Raji (cell line): ENCODE measurements around the gene COG1.
A peak's percentile ranks its signal among the peaks of the same experiment; 100 is the strongest.

ENCODE experiments used
- POLR2A ChIP-seq: IDR thresholded peaks from 2 replicates; pipeline ENCODE4 v1.6.1; 2011; ENCODE audit warnings: low read depth, low read length, control low read depth; ENCODE audit not compliant: insufficient read depth

The COG1 gene

DNA sequence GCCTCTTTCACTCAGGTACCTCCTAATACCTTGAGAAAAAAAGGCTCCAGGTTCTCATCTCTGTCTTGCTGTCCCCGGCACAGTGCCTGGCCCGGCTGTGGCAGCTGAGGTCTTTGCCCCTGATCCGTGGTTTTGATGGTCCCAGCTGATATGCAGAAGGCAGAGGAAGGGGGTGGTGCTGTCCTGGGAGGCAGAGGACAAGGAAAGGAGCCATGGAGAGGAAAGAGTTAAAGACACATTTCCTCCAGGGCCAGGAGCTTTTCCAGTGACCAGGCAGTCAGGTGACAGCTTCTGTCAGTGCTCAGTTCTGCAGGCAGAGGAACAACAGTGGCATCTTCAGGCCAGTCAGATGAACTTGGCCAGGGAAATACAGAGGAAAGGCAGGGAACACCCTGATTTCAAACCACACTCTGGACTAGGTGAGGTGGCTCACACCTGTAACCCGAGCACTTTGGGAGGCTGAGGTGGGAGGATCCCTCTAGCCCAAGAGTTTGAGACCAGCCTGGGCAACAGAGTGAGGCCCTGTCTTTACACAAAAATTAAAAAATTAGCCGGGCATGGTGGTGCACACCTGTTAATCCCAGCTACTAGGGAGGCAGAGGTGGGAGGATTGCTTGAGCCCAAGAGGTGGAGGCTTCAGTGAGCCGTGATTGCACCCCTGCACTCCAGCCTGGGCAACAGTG lies 3.3 kb upstream of the COG1 start:
- no peak for TF ChIP-seq POLR2A

DNA sequence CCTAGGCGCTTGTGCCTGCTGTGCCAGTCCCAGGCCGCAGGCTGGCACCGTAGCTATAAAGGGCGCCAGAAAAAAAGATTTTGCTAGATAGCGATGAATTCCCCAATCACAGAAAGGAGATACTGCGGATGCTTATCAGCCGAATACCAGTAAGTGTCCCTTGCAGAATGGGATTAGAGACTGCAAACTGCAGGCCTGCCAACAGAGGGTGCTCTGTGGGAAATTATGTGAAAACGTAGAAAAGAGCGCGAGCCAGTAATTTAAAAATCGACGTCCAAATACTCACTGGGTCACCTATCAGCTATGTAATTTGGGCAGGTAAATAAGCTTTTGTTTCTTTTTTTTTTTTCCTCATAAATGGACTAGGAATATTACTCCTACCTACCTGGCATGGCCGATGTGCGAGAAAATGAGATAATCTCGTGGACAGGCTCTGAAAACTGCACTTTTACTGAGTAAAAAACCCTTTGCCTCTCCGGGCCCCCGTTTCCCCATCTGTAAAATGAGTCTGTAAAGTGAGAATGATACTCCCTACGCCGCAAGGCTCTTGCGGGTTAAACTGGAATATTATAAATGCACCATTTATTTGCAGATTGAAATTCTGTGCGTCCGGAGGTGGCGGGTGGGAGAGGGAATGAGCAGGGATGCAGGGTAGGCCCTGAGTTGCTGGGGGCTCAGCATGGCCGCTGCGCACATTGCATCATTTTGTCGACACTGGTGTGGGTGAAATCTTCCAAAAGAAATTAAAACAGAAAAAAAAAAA lies 1.2 kb upstream of the COG1 start:
- TF ChIP-seq POLR2A = no peak; the same call in 1 of the 2 replicates

DNA sequence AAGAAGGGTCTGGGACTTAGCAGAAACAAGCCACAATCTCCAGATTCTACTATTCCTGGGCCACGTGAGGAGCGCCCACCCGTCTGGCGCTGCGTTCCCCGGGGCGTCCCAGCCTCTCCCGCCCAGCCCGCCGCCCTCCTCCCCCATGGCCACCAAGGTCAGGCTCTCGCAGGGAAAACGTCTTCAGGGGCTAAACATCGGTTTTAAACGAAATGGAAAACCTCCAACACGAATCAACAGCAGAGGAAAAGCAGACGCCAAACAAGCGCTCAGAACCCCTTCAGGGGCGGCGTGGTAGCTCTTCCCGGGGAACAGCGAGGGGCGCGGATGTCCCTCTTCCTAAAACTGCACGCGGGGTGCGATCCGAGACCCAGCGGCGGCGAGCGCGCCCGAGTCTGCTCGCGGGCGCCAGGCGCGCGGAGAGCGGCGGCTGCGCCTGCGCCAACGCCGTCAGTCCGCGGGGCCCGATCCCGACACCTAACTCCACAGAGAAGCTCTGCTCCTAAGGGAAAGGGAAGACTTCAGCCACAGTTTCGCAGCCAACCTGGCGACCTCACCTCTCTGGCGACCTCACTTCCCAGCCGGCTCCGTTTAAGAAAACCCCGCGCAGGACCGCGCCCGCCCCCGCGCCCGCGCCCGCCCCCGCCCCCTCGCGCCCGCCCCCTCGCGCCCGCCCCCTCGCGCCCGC lies 505 bp upstream of the COG1 start:
- TF ChIP-seq POLR2A = peak; percentile 94

DNA sequence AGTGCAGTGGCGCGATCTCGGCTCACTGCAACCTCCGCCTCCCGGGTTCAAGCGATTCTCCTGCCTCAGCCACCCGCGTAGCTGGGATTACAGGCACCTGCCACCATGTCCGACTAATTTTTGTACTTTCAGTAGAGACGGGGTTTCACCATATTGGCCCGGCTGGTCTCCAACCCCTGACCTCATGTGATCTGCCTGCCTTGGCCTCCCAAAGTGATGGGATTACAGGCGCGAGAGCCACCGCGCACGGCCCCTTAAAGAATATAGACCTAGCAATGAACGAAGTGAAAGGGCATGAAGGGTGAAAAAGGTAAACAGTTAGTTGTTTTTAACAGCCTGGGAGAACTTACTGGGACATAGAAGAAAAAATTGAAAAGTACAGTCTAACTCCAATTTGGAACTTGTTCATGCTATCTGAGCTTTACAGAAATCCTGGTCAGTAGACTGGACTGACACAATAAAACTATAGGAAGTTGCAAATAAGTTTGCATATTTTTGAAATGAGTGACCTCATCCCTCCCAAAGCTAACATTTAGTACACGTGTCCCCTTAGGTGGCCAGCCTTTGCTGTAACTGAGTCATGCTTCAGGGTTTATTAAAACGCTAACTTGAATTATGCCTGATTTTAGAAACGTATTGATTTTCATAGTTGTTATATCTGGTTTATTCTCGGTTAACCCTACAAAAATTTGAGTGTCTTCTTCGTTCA lies 1.8 kb downstream of the COG1 start:
- no peak for TF ChIP-seq POLR2A

DNA sequence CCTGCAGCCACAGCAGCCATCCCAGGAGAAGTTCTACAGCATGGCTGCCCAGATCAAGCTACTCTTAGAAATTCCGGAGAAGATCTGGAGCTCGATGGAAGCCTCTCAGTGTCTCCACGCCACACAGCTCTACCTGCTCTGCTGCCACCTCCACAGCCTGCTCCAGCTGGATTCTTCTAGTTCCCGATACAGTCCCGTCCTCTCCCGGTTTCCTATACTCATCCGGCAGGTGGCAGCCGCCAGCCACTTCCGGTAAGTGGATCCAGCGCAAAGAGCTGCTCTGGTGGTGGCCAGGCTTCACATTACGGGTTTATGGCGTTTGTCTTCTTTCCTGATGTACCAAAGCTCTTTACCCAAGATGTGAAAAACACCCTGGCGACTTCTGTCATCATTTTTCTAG lies 3.6 kb downstream of the COG1 start:
- TF ChIP-seq POLR2A = no peak

DNA sequence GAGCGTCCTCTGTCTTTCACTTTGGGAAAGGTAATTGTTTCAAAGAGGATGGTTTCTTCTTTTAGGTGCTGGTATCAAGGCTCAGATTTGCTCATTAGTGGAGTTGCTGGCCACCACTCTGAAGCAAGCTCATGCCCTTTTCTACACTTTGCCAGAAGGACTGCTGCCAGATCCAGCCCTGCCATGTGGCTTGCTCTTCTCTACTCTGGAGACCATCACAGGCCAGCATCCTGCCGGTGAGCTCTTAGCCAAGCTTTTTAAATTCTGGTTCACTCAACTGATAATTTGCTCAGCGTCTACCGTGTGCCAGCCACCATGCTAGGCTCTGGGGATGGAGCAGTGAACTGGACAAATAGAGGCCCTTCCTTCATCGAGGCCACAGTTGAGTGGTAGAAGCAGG lies 4.3 kb downstream of the COG1 start:
- no peak for TF ChIP-seq POLR2A

DNA sequence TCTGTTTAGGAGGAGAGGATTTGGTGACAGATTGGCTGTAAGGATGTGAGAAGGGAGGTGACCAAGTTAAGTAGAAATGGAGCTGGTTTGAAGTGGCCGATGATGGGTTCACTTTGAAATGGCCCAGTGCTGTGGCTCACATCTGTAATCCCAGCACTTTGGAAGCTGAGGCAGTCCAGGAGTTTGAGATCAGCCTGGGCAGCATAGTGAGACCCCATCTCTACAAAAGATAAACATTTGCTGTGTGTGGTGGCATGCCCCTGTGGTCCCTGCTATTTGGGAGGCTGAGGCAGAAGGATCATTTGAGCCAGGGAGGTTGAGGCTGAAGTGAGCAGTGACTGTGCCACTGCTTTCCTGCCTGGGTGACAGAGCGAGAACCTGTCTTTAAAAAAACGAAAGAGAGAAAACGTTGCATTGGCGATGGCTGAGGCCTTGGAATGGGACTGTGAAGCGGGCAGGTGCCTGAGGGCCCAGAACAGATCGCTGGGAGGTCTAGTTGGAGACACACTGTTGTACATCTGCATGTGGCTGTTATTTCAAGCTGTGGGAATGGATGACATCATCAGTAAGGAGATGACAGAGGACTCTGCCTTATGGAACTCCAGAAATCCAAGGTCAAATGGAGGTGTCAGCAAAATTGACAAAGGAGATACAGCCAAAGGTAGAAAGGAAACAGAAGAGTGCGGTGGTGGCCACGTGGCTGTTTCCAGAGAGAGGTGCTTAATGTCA lies 5.5 kb downstream of the COG1 start:
- no peak for TF ChIP-seq POLR2A

DNA sequence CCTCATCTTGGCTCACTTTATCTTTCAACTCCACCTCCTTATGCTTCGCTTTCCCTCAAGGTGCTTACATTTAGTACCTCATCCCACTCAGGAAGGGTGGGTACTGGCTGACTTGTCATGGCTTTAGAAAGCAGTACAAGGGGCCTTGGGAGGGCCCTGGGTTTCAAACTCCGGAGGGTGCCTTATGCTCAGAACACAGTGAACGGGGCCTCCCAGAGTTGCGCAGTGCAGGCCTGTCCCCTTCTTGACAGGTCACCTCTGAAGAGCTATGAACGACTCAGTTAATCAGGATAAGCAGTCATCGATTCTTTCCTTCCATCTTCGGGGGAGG lies 6.0 kb downstream of the COG1 start:
- TF ChIP-seq POLR2A = no peak

DNA sequence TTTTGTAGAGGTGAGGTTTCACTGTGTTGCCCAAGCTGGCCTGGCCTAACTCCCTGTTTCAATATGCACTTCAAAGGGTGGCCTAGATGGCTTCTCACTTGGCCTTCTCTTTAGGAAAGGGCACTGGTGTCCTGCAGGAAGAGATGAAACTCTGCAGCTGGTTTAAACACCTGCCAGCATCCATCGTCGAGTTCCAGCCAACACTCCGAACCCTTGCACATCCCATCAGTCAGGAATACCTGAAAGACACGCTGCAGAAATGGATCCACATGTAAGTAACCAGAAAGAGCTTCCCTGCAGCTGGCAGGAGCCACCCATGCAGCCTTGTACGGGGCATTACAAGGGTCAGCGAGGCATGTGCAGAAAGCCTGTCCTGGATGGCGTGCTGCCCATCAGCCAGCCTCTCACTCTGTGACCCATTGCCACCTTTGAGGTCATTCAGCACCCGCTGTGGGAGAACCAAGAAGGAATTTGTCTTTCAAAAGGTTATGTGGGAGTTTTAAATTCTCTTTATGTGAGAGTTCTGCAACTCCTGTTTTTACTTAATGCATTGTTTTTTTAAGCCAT lies 7.0 kb downstream of the COG1 start:
- no peak for TF ChIP-seq POLR2A

DNA sequence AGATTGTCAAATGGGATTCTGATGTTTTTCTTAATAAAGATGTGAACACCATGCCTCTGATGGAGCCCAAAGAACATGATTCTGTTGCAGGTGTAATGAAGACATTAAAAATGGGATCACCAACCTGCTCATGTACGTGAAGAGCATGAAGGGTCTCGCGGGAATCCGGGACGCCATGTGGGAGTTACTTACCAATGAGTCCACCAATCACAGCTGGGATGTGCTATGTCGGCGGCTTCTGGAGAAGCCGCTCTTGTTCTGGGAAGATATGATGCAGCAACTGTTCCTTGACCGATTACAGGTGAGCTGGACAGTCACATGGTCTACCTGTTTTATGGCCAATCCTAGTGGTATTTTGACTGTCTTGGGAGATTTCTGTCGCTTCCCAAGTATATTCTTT lies 7.6 kb downstream of the COG1 start:
- no peak for TF ChIP-seq POLR2A

DNA sequence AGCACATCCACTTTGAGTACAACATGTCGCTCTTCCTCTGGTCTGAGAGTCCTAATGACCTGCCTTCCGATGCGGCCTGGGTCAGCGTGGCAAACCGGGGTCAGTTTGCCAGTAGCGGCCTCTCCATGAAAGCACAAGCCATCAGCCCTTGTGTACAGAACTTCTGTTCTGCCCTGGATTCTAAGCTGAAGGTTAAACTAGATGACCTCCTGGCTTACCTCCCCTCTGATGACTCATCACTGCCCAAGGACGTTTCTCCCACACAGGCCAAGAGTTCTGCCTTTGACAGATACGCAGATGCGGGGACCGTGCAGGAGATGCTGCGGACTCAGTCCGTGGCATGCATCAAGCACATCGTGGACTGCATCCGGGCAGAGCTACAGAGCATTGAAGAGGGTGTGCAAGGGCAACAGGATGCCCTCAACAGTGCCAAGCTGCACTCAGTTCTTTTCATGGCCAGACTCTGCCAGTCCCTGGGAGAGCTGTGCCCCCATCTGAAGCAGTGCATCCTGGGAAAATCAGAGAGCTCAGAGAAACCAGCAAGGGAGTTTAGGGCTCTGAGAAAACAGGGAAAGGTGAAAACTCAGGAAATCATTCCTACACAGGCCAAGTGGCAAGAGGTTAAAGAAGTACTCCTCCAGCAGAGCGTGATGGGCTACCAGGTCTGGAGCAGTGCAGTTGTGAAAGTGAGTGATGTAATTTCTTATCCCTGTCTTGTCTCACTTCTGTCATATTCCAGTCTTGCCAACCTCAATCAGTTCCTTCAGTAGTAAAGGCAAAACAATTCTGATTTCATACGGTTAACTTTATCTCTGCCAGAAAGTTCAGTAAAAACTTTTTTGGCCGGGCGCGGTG lies 8.6 kb downstream of the COG1 start:
- no peak for TF ChIP-seq POLR2A

DNA sequence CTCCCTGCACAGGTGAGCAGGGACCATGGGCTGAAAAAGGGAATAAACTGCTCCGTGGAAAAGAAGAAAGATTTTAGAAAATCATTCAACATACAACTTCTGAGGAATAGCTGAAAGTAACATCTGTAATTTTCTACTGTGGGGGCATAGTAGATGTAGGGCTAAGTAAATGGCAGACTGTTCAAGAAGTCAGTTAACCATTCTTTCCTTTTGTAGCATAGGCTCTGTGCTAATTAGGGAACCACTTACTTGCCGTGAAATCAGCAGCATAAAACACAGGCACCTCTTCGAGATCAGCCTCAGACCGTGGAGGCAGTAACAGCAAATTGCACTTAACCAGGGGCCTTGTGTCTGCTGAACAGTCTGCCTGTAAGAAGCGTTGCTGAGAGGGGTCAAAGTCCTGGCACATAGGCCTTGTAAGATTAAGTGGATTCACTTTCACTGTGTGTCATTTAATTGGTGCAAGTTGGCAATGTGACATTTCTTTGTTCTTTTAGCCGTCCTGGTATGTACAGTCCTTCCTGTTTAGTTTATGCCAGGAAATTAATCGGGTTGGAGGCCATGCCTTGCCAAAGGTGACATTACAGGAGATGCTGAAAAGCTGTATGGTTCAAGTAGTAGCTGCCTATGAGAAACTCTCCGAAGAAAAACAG lies 10.4 kb downstream of the COG1 start:
- TF ChIP-seq POLR2A = no peak

DNA sequence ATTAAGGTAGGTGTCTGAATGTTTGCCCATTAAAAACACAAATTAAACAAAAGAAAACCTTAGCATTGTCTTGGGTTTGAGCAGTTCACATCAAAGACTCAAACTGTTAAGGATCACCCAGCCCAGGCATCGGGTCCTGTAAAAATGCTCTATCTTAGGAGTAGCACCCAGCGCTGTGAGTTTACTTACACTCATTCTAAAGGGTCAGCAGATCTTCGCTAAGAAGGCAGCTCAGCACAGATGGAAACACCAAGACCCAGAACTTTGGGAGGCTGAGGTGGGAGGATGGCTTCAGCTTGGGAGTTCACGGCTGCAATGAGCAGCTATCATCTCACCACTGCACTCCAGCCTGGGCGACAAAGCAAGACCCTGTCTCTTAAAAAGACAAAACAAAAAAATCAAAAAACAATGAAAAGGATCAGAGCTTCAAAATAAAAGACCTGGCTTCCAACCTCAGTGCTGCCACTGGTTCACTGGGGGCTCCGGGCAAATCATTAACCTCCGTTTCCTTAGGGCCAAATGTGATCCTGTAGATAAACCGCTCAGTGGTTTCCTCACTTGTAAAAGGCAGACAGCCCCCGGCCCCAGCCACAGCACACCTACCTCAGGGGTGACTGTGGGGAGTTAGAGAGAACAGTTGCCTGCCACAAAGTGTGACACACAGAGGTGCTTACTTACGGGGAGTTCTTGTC lies 11.1 kb downstream of the COG1 start:
- TF ChIP-seq POLR2A = no peak

DNA sequence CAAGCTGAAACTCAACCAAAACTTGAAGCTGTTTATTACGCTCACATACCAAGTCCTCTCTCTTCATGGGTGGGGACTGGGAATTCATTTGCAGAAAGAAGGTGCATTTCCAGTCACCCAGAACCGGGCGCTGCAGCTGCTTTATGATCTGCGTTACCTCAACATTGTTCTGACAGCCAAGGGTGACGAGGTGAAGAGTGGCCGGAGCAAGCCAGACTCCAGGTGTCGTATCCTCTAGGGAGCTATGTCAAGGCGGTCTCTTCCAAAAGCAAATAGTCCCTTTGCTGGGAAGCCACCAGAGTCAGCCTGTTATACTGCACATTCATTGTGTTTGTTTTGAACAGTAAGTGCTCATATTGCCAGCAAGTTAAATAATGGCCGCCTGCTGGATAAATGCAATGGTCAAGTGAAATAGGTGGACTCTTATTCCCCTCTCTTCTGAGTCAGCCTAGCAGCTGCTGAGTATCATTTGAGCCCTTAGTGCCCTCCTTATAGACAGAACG lies 12.7 kb downstream of the COG1 start:
- TF ChIP-seq POLR2A = no peak
